Activated naive CD4-positive, alpha-beta T cell treated with anti-CD3 and anti-CD28 coated beads, Interleukin-2, amount 50 U/mL, for 16 hours (primary cell): ENCODE results near the gene ARL4A.

Experiments used
- DNase-seq: peaks from one replicate; pipeline ENCODE4 v3.0.0-alpha.2; 2020

Gene ARL4A

GRCh38 chr7:12727455-12728191, 40.2 kb downstream of the ARL4A start:
- DNase-seq = no peak

DNA sequence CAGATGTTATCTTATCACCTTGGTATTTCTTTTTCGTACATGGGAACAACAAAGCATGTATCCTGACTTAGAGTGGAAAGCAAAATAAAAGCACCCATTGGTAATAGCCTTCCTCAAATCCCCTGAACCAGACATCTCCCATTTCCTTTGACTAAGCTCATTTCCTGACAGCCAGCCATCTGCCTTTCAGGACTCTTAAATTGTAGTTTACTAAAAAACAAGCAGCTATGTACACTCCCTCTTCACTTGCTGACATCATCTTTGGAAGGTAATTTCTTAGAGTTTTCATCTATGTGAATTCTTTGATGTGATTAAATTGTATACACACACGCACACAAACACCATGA, 40.7 kb downstream of the ARL4A start:
- no peak for DNase-seq

DNA sequence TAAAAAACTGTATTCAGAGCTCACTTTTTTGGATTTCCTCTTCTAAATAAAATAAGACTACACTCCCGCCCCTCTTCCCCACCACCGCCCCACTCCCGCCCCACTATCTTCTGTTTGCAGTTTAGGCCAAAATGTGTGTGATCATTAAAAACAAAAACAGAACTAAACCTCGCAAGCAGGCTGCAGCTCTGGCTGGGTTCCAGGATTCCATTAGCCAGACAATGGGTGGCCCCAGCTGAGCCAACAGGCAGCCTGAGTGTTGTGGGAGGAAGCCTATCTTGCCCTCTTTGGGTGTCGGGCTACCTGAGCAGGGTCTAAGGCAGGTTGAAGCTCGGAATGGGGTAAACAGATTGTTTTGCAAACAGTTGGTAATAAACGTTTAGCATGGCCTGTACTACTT, 41.7 kb downstream of the ARL4A start:
- no peak for DNase-seq

GRCh38 chr7:12730523-12730922, 43.1 kb downstream of the ARL4A start:
- no peak for DNase-seq

DNA sequence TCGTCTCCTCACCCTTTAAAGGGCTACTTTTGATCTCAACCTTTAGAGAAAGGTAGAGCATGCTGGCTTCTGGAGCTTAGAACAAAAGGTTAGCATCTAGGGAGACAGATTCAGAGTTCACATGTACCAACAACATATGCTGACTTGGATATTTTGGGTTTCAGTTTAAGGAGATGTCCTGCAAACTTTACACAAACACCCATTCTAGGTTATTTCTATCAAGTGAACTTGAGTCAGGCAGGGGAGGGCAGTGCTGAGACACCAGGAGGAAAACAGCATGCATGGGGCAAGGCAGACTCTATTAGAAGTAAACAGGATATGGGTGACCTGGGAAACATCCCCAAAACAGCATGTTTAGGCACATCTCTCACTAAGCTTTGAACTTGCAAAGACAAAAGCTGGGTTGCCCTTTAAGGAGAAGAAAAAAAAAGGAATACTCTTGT, 43.8 kb downstream of the ARL4A start:
- no peak for DNase-seq

DNA sequence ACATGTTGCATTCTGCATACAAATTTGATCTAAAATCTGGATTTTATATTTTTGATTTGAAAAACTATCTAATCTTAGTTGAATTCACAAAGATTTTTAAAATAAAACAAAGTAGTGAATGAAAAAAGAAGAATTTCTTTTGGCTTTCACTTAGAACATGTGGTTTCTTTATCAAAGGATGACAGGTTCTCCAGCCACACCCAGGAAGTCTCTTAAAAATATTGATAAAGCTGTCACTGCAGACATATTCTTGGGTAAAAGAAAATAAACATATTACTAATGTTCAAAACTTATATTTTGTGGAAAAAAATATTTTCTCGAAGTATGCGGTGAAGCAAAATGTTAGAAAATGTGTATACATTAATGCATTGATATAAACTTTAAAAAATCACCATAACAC, 44.3 kb downstream of the ARL4A start:
- DNase-seq = no peak

DNA sequence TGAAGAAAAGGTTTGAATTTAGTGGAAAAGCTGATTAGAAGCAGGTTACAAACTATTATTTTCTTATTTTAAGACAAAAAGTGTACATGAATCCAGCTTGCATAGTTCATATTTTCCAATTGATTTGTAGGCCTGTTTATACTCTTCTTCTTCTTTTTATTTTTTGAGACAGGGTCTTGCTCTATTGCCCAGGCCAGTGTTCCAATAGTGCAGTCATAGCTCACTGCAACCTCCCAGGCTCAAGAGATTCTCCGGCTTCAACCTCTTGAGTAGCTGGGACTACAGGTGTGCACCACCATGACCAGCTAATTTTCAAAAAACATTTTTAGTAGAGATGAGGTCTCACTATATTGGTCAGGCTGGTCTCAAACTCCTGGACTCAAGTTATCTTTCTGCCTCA, 45.0 kb downstream of the ARL4A start:
- DNase-seq = no peak

DNA sequence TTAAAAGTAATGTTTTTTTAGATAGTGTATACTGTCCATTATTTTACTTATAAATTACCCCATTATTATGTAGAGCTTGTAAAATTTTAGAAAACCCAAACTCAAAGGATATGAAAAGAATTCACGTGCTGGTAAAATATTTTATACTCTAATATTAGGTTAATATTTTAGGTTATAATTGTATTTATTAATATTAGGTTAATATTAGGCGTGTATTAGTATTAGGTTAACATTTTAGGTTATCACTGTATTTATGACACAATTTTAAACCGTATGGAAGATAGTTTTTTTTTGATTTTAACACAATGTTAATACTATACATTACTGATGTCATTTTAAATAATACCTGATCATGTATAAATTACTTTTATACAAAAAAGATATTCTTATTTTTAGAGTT, 48.5 kb downstream of the ARL4A start:
- no peak for DNase-seq

- no peak for DNase-seq
Observed at GRCh38 chr7:12737373-12737772, 49.9 kb downstream of the ARL4A start.

- no peak for DNase-seq
Observed at GRCh38 chr7:12737836-12738235, 50.4 kb downstream of the ARL4A start.

DNA sequence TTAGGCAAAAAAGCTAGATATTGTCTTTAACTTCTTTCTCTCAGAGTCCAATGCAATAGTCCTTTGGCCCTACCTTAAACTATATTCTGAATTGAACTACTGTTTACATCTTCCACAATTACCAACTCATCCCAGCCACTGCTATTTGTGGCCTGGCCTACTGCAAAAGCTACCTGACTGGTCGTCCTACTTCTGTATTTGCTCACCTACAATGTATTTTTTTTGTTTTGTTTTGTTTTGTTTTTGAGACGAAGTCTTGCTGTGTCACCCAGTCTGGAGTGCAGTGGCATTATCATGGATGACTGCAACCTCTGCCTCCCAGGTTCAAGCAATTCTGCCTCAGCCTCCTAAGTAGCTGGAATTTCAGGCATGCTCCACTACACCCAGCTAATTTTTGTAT, 51.2 kb downstream of the ARL4A start:
- DNase-seq = no peak
